Fibroblast of skin of right biceps (primary cell): Measurements from ENCODE around the gene GRN.
A peak's percentile ranks its signal among the peaks of the same experiment; 100 is the strongest.

Source experiments
- DNase-seq: peaks from one replicate; pipeline ENCODE4 v3.0.0-alpha.2; 2013

Gene GRN

DNA sequence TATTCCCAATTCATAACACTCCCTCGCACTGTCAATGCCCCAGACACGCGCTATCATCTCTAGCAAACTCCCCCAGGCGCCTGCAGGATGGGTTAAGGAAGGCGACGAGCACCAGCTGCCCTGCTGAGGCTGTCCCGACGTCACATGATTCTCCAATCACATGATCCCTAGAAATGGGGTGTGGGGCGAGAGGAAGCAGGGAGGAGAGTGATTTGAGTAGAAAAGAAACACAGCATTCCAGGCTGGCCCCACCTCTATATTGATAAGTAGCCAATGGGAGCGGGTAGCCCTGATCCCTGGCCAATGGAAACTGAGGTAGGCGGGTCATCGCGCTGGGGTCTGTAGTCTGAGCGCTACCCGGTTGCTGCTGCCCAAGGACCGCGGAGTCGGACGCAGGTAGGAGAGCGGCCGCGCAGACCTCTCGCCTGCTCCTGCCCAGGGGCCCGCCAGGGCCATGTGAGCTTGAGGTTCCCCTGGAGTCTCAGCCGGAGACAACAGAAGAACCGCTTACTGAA is at the start of gene GRN:
GRN (plus strand) TSS at position 364 of the 515 bp plus-strand sequence. CDS start 3,863 bp downstream, outside the sequence.
- peak; percentile 99 for DNase-seq

DNA sequence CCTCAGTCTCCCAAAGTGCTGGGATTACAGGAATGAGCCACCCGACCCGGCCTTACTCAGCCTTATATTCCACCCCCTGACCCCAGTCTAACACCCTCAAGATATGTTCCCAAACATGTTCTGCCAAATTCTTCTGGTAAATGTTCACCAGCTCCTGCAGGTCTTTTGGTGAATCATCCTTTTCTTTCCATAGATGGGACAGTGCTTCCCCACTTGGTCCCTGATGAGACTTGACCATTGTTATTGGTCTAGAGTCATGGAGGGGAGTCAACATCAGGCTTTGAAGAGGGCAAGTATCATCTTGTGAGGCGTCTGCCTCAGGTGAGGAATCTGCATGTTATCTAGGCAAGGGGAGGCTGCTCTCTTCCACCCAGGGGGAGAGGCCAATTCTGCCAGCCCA is 47.1 kb upstream of the GRN start:
- no peak for DNase-seq

DNA sequence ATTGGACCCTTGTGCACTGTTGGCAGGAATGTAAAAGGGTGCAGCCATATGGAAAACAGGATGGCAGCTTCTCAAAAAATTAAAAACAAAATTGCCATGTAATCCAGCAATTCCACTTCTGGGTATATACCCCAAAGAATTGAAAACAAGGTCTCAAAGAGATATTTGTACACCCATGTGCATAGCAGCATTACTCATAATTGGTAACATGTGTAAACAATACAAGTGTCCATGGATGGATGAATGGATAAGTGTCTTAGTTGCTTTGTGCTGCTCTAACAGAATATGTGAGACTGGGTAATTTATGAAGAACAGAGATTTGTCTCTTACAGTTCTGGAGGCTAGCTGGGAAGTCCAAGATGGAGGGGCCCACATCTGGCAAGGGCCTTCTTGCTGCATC is 40.5 kb upstream of the GRN start:
- no peak for DNase-seq

DNA sequence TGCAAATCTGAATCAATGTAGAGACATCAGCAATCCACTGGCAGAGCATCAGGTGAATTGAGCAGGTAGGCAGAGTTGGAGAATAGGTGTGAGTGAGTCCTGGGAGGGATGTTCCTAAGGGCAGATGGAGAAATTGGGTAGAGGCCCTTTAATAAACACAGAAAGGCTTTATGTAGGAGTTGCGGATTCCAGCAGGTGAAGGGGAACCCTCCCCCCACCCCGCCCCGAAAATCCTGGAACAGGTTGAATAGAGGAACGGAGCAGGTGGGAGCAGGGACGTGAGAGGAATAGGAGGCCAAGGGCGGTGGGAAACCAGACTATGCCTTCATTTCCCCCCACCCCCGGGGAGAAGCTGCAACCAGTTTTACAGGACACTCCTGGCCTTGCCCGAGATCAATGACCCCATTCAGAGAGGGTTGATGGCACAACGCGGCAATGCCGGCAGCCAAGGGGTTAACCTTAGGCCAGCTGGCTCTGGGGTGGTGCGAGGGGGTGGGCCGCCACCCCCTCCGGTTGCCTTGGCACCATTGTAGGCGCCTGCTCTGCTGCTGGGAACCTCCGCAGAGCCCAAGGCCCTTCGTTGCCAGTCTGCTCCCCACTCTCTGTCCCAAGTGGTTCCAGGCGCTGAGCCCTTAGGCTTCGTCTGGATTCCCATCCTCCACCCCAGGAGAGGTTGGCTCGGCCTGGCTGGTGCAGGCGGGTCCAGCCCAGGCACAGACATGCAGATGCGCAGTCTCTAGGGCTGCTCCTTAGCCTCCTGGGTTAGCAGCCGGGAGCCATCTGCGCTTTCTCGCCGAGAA is 37.5 kb upstream of the GRN start:
- DNase-seq: no peak

DNA sequence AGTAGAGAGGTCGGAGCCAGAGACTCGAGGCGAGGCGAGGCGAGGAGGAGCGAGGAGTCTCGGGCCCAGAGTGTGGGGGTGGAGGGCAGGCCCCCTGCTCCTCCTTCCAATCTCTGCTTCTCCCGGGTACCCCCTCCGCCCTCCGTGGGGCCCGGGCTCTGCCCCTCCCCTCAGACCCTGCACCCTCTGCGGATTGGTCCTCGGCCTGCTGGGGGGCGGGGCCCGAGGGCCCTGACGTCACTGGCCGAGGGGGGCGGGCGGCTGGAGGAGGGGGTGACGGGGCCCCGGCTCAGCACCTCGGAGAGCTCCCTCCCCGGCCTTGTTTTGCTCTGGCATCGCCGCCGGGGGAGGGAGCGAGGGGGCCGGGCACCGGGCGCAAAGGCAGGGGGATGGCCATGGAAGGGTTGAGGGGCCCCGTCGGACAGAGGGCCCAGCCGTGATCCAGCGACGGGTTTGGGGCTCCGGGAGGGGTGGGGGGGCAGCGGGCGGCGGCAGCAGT is 36.7 kb upstream of the GRN start, which contains the start of gene RUNDC3A:
RUNDC3A (plus strand) TSS at position 282 of the 499 bp plus-strand sequence. CDS start 232 bp downstream, outside the sequence.
- DNase-seq: peak; percentile 79

DNA sequence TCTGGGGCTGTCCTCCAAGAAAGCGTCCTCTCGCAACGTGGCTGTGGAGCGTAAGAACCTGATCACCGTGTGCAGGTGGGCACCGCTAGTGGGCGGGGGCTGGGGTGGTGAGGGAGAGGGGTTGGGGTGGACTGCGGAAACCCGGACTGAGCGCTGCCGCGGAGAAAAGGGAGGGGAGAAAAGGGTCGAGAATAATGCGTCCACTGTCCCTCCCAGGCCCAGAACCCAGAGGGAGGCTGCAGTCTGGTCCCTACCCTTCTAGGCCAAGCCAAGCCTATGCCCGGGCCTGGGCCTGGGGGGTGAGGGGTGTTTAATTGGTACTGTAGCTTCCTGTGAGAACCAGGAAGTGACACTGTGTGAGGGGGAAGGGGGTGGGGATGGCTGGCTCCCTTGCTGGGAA is 36.2 kb upstream of the GRN start:
- no peak for DNase-seq

DNA sequence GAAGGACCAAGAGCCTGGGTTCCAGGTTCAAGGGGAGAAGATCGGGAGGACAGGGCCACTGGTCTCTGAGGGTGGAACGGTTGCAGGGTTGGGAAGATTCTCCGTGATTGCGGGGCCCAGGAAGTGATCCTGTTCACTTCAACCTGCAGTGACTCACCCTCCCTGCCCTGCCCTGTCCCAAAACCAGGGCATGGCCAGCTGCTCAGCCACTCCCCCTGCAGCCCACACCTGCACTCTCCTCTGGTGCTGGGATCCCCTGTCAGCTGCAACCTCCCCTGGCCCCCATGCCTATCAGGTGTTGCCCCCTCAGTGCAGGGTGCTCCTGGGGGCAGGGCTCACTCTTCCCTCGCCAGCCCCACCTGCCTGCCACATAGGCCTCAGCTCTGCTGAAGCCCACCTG is 35.6 kb upstream of the GRN start:
- DNase-seq: no peak

DNA sequence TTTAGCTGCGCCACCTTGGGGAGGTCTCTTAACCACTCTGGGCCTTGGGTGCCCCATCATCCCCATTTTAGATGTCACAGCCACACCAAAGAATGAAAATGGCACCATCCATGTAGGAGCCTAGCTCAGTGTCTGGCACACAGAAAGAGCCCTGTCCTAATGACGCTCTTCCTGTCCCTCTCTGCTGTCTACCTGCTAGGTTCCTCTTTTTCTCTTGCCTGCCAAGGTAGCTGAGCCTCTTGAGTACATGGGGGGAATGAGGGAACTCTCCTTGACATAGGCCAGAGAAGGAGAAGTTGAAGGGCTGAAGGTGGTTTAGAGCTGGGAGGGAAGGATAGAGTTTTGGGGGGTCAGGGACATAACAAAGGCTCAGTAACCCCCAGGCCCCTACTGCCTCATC is 34.9 kb upstream of the GRN start:
- no peak for DNase-seq

DNA sequence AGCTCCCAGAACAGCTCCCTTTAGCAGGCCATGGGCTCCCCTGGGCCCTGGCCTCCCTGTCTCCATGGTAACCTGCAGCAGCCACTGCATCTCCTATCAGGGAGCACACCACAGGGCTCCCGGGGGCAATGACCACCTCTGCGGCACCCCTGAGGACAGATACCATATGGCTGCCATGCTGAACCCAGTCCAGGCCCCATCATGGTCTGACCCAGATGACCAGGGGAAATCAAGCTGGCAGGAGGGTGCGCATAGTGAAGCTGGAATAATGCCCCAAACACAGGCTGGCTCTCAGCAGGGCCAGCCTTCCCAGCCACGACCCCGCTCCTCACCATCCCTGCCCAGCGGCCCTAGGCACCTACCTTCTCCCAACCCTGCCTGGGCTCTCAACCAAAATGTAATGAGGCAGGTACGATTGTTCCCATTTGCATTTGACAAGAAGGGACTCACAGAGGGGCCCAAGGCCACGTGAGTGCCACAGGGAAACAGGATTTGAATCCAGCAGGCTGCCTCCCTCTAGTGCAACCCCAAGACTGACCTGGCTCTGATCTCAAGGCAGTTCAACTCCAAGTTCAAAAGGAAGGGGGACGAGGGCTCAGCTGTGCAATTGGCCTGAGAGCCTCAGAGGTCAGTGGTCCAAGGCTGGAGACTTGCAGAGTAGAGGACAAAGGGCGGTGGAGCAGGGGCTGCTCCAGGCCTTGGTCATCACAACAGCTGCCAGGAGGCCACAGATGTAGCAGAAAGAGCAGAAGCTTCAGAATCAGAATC is 34.3 kb upstream of the GRN start:
- DNase-seq: no peak

DNA sequence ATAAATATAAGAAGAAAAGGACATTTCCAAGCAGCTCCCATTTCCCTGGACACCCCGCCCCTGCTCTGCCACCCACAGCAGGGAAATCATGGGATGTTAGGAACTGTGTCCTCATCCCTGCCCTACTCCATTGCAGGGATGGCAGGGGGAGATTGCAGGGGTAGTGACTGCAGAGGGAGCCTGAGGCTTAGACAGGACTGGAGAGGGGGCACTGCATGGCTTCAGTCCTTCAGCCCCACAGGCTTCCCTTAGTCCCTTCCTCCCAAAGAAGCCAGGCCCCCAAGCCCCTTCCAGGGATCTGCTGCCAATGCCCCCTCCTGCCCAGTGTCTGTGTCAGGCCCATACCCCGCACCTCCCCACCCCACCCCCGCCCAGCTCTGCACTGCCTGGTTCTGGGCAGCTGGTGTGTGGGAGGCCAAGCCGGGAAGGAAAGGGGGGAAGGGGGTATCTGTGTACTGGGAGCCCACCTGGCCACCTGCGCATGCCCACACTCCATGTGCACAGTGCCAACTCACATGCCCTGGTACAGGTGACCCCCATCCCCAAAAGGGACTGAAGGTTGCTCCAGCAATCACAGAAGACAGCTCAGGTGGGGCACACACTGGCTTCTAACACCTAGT is 33.4 kb upstream of the GRN start:
- no peak for DNase-seq

DNA sequence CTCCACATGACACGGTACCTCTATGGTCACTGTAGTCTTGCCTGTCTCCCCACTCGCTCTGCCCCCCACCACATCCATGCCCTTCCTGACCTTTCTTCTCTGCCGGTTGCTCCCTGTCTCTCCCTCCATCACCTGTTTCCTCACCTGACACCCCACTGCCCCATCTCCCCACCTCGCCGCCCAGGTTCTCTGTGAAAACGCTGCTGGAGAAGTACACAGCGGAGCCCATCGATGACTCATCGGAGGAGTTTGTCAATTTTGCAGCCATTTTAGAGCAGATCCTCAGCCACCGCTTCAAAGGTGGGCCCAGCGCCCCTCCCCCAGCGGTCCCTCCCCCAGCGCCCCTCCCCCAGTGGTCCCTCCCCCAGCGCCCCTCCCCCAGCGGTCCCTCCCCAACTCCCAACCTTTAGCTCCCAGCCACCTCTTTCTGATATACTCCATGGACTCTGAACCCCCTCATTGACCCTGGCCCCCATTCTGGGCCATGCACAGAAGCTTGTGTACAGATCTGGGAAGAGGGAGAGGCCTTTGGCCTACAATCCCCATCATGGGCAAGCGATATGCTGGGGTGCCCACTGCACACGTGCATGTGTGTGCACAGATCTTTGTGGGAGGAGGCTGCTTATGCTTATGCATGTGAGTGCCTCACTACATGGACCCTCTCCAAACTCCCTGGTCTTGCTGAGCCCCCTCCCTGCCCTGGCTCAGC is 32.6 kb upstream of the GRN start:
- DNase-seq: no peak

DNA sequence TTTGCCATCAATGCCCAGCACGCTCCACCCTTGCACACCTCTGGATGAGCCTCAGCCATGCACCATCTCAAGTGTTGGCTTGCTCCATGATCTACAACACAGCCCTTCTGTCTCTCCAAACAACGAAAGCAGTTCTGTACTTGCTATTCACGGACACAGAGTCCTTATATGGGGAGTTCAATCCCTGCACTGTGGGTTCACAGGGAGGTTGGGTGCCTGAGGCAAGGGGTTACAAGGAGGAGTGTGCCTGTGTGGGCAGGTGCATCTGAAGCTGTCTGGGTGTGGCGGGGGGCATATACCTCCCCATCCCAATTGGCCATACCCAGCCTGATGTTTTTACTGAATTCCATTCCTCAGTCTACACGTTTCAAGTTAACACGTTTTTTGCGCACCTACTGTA is 31.1 kb upstream of the GRN start:
- DNase-seq: no peak

DNA sequence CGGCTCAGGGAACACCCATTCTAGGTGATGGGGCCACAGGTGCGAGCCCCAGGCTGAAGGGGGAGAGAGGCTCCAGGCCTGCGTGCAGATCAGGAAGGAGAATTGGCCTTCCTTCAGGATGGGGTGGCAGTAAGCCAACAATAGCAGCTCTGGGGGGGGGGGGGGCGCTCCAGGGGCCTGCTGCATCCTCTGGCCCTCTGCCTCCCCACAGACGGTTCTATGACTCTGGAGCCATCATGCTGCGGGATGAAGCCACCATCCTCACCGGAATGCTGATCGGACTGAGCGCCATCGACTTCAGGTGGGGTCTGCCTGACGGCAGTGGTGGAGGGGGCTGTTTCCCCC is 30.6 kb upstream of the GRN start:
- no peak for DNase-seq

DNA sequence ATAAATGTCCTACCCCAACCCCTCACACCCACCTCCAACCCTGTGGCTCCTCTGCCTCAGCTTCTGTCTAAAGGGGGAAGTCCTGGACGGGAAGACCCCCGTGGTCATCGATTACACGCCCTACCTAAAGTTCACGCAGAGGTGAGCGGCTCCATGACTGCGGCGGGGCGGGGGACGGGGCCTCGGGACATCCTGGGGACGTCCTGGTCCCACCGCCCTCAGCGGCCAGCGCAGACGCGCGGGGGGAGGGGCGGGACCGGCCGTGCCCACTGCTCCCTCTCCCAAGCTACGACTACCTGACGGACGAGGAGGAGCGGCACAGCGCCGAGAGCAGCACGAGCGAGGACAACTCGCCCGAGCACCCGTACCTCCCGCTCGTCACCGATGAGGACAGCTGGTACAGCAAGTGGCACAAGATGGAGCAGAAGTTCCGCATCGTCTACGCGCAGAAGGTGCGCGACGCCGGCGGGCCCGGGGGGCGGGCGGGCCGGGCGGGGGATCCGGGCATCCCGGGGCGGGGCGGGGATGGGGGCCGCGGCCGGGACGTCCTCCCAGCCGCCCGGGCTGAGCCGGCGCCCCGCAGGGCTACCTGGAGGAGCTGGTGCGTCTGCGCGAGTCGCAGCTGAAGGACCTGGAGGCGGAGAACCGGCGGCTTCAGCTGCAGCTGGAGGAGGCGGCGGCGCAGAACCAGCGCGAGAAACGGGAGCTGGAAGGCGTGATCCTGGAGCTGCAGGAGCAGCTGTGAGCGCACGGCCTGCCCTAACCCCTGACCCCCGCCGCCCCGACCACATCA is 30.0 kb upstream of the GRN start:
- peak; percentile 16 for DNase-seq

DNA sequence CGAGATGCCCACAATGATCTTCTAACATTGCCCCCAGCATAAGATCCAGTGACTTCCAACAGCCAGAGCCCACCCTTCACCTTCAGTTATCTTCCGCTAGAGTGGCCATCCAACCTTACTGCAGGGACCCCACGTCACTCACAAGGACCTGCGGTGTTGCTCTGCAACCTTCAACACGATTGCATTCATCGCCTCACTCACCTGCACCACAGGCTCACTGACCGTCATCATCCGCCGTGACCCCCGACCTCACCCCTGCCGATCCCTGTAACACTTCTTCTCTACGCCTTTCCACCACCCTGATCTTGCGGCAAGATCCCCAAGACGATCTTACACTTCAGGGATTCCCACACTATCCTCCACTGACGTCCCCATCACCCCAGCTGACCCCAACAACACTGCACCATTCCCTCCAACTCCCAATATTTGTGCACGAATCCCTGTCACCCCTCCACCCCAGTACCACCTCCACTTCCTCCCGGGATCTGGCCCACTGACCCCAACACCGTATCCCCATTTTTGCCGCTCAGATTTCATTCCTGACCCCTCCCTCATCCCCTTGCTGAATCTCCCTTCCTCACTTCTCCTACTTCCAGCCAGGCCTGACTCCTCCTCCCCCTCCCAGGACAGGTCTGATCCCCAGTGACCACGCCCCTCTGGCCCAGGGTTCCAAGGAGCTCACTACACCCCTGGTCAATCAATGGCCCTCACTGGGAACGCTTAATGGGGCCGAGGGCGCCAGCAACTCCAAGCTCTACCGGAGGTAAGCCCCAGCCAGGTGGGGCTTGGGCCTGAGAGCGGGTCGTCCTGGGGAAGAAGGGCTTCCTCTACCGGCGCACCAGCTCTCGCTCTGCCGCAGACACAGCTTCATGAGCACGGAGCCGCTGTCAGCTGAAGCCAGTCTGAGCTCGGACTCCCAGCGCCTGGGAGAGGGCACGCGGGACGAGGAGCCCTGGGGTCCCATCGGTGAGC is 29.1 kb upstream of the GRN start:
- no peak for DNase-seq

DNA sequence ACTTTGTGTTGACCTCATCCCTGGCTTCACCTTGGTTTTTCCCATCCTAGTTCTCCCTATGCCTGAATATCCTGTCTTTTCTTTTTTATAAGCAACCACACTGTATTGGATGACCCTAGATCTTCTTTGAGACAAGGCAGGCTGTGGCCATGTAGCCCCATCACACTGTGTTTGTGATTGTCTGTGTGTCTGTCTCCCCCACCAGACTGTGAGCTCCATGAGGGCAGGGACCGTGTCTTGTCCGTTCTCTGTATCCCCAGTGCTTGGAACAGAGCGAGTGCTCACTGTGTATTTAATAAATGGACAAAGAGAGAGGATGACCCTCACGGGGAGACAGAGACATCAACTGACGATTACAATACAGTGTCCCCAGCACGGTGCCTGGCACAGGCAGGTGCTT is 27.6 kb upstream of the GRN start:
- no peak for DNase-seq

DNA sequence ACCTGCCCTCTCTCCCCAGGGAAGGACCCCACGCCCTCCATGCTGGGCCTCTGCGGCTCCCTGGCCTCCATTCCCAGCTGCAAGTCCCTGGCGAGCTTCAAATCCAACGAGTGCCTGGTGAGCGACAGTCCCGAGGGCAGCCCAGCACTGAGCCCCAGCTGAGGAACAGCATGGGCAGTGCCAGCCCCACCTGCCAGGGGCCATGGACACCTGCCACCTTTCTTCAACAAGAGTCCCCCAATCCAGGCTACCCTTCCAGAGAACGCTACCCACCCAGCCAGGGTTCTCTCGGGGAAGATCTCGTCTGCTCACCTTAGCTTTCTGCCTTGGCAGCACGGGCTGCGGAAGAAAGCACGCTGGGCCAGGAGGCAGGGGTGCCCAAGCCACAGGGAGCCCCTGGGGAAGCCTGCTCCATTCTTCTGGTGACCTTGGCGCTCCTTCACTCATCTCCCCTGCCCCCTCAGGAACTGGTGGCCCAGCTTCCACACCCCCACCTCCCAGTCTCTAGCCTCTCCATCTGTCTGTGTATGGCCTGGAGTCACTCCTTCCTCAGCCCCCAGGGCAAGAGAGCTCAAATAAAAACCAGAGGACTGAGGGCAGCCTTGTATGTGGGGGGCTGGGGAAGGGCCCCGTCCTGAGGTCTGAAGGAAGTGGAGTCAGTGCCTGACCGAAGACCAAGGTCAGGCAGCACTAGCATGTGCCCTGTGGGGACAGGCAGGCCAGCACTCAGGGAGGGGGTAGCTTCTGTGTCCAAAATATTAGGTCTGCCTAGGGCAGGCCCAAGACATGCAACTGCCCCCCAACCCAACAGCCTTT is 26.8 kb upstream of the GRN start:
- DNase-seq: no peak

DNA sequence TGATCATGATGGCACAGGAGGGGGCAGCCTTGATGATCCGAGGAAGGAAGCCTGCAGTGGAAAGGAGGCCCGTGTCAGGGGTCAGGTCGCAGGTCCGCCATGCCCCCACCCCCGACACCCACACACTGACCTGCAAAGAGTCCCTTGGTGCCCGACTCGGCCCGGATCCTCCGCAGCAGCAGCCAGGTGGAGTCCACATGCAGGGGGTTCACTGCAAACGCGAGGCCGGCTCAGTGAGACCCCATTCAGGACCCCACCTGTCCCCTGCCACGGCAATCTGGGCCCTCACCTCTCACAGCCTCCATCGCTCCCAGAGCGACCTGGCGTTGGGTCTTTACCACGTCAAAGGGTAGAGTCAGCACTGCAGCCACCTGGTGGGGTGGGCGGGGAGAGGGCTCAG is 25.0 kb upstream of the GRN start:
- no peak for DNase-seq

DNA sequence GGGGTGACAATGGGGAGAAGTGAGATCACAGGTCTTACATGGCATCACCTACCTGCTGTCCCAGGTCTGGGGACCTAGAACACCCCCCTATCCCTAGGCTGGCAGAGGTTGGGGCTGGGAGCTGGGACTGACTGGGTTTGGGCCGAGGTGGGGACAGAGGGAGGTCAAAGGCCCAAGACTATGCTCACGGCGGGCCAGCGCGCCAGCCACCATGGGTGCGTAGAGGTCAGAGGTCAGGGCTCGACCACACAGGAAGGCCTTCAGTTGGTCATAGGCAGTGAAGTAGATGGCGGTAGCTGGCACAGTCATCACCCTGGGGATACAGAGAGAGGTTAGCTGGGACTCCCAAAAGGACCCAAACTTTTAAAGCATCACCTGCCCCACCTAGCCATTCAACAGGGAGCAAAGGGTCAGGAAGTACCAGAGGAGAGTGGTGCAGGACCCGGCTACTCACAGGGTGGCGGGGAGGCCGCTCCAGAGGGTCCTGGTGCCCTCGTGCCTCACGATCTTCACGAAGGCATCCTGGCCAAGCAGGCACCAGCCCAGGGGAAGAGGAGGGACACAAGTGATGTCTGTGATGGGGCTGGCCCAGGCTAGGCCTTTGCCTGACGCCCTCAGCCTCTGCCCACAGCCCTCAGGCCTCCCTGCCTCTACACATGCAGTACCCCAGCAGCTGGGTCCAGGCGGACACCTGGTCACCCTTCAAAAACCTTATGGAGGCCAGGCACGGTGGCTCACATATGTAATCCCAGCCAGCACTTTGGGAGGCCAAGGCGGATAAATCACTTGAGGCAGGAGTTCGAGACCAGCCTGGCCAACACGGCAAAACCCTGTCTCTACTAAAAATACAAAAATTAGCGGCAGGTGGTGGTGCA is 23.6 kb upstream of the GRN start:
- no peak for DNase-seq
